ENCODE results near the gene CHST11.
"Not testable (repeated sequence)": the region's sequence is repeated elsewhere in the genome, so short reads cannot be mapped to it uniquely, and the experiment has no call there.

CHST11 gene

DNA sequence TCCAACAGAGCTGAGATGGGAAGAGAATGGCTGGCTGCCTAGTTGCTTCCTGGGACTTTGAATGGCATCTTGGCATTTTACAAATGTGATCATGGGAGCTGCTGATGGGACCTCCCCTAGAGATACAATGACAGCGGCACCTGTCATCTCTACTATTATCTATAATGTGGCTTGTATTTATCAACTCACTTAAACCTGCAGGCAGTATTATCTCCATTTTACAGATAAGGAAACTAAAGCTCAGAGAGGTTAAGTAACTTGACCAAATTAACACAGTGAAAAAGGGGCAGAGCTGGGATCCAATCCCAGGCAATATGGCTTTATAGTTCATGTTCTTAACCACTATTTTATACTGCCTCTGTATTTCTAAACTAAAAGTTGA lies 111.7 kb downstream of the CHST11 start:
- DNase-seq, result no peak

DNA sequence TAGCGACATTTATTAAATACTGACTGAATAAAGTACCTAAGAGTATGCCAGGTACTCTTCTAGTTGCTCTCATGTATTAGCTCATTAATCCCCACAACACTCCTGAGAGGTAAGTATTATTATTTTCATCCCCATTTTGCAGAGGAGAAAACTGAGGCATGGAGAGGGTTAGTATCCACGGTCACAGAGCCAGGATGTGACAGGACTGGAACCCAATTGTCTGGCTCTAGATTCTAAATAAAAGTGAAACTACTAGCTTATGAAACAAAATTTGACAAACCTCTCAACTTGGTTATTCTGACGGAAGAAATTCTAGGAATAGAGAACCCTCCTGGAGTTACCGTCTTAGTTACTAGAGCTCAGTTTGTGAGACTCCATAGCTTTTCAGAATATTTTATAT lies 112.2 kb downstream of the CHST11 start:
- DNase-seq, result no peak

DNA sequence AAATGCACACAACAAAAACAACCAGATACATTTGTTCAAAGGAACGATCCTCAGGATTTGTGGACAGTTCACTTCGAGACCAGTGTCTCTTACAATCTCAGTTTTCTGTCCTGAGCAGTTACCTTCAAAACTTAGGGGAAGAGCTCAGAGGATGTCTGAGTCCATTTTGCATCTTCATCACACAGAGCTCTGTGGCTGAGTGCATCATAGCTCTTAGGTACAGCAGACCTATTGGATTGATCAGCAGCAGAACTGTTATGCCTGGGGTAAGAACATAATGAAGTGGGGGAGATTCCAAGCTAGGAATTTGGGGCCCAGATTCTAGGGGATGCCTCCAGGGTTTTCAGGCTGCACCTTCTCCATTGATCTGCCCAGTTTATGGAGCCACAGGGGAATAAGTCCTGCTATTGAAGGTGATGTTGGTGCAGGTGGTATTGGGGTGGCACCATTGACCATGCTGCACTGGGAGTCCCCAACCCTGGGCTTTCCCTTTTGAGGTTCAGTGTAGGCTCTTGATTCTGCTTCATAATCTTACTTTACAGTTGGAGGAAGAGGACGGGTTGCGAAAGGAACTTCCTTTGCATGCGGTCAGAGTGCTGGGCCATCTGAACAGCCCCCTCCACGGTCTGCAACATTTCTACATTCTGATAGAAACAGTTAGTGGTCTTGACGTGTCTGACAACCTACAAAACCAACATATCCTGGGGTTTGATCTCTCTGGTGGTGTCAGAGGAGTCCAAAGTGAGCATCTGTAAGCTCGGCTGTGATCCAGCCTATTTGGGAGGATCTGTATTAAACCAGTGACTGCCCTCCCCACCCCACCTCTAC lies 112.8 kb downstream of the CHST11 start:
- DNase-seq, result no peak

DNA sequence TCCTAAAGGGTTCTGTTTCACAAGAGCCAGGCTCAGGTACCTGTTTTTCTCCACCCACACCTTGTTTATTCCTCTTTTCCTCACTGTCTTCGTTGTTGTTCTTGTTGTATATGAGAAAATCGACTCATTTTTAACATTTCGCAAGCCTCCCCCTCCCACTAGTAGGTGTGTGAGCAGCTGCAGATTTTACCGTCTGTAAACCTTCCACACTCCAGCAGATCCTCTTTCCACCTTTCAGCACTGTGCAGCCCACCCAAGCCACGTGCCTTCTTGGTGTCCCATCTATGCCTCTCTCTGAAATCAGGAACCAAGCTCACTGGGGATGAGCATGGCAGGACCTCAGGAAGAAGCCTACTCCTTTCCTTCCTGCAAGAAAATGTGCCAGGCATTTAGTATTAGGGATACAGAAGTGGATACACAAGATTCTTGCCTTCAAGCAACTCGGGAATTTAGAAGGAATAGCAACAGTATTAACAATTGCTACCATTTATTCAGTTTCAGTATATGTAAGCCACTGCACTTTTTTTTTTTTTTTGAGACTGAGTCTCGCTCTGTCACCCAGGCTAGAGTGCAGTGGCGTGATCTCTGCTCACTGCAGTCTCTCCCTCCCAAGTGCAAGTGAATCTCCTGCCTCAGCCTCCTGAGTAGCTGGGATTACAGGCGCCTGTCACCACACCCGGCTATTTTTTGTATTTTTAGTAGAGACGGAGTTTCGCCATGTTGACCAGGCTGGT lies 113.6 kb downstream of the CHST11 start:
- no peak for DNase-seq

DNA sequence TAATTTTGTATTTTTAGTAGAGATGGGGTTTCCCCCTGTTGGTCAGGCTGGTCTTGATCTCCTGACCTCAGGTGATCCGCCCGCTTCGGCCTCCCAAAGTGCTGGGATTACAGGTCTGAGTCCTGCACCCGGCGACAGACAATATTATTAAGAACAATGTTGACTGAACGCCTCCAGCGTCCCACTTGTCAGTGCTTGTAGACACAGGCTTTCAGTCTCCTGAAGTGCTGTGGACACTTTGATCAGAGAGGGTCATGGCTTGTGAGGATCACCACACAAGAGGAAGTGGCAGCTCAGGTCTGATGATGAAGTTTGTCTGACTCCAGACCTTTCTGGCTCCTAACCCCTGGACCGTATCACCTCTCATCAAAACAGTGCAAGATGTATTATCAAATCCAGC lies 114.6 kb downstream of the CHST11 start:
- DNase-seq, result peak; percentile 88

DNA sequence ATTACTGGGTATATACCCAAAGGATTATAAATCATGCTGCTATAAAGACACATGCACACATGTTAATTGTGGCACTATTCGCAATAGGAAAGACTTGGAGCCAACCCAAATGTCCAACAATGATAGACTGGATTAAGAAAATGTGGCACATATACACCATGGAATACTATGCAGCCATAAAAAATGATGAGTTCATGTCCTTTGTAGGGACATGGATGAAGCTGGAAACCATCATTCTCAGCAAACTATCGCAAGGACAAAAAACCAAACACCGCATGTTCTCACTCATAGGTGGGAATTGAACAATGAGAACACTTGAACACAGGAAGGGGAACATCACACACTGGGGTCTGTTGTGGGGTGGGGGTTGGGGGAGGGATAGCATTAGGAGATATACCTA lies 117.6 kb downstream of the CHST11 start:
- not testable (repeated sequence) for DNase-seq

DNA sequence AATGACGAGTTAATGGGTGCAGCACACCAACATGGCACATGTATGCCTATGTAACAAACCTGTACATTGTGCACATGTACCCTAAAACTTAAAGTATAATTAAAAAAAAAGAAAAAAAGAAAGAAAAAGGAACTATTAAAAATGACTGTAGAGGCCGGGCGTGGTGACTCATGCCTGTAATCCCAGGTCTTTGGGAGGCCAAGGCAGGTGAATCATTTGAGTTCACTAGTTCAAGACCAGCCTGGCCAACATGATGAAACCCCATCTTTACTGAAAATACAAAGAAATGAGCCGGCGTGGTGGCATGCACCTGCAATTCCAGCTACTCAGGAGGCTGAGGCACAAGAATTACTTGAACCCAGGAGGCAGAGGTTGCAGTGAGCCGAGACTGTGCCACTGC lies 118.0 kb downstream of the CHST11 start:
- not testable (repeated sequence) for DNase-seq

DNA sequence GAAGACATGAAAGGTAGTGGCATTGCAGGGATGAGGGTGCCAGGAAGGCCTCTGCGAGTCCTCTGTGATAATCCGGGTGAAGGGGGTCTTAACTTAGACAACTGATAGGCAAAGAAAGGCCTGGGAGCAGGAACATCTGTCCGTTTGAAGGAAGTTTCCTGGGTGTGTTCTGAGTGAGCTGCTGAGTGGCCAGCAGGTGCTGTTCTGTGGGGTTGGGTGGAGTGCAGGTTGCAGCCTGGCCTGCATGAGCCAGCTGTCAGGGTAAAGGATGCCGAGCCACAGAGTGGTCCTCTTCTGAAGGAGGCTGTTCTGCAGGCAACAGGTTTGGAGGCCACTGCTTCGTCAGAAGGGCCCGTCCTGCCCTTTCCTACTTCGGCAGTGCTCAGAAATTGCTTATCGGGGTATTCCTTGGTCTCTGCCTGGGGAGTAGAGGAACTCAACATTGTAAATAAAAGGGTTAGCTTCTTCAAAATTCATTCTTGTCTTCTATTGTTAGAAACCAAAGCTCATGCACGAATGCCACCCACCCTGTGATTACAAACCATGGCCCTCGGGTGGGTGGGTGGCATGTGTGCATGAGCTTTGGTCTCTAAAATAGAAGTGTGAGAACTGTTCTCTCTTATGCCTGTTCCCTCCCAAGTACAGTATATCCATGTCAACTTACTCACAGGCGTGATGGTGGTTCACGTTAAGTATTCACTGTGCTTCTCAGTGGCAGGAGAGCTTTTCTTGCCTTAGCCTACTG lies 118.9 kb downstream of the CHST11 start:
- DNase-seq, result peak; percentile 73

DNA sequence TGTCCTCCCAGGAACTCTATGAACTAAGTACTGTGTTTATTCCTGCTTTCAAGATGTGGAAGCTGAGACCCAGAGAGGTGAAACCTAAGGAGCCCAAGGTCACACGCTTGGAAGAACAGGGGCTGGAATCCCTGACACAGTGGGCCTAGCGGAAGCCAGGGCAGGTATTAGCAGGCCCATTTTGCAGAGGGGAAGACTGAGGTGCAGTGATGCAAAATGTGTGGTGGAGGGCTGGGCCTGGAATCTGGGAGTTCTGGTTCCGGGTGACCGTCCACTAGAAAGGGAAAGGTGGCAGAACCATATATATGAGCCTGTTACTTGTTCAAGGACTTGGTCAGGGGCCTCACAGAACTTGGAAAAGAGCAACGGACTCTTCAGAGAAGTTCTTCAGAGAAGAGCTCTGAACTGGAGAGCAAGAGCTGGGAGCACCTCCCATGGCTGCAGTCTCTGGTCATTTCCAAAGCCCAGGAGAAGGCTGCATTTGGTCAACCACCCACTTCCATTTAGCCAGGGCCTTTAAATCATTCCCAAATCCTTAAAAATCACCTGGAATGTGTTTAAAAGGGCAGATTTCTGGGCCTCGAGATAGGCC lies 119.5 kb downstream of the CHST11 start:
- DNase-seq, result no peak

DNA sequence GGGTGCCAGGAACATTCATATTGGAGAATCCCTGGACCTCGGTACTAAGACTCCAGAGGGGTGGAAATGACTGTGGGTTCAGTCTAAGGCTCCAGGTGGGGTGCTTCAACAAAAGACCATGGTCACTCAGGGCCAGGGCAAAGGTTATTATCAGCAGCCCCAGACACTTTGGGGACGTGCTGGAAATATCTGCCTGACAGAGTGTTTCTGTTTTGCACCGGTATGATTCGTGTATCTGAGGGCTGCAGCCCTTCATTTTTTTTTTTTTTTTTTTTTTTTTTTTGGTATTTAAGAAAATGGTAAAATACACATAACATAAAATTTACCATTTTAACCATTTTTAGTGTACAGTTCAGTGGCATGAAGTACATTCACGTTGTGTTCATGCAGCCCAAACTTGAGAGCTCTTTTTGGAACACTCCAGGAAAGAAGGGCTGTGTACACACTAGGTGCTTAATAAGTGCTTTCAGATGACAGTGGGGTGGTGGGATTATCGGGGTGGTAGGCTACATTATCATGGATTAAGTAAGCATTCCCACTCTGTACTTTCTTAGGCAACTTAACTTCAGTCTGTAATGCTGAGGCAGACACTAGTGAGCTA lies 120.3 kb downstream of the CHST11 start:
- no peak for DNase-seq

DNA sequence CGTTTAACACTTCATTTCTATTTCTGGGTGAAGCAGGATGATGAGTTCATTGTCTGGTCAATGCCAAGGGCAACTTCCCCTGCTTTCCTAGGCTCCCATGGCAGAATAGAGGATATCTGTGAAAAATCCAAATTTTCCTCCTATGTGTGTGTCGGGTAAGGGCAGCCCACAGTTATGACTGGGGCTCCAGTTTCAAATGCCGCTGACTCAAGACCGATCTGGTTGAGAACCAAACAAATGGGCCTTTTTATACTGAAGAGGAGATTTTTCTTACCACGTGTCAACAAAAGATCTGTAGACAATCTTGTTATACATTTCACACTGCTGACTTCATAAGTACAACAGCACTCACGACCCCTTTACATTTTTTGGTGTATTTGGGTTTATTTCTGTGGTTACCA lies 120.8 kb downstream of the CHST11 start:
- no peak for DNase-seq

DNA sequence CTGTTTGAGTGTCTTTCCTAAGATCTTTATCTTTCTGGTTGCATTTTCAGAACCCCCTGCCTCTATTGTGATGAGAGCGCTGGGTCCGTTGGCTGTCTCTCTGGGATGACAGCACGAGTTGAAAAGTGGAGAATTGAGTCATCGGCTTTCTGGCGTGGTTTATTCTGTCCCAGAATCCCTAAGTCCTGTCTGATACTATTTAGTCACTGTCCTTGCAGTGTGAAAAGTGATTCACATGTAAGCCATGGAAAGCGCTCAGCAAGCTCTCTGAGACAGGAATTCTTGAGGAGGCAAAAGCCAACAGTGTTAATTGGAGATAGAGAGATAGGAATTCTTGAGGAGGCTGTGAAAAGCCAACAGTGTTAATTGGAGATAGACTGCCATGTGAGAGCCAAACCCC lies 121.7 kb downstream of the CHST11 start:
- DNase-seq, result no peak

DNA sequence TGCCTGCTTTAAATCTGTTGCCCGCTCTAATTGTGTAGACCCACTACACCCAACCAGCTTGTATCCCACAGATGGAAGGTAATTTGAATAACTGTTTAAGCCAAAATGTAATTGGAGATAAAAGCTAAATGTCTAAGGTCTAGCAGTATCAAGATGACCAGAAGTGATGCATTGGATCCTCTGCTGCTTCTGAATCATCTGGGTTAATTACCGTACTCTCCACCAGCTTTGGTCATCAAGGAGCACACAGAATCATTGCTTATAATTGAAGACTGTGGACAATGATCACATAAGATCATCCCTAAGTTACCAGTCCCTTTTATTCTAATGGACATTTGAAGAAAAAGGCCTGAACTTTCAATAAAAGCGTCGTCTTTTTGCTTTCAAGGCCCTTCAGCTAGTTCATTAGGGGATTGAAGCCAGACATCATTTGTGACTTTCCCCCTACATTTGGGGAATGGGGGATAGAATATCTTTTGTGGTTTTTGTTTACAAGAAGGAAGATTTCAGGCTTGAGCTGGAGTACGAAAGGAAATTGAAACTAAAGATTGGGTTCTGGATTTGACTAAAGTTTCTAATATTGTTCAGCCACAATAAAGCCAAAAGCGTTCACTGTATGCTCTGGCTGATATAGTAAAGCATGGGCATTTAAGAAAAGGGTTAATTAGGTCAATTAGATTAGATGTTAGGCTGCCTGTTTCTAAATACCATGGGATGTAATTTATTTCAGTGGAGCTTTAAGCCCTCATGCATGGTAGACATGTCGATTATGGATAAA lies 123.2 kb downstream of the CHST11 start:
- no peak for DNase-seq

DNA sequence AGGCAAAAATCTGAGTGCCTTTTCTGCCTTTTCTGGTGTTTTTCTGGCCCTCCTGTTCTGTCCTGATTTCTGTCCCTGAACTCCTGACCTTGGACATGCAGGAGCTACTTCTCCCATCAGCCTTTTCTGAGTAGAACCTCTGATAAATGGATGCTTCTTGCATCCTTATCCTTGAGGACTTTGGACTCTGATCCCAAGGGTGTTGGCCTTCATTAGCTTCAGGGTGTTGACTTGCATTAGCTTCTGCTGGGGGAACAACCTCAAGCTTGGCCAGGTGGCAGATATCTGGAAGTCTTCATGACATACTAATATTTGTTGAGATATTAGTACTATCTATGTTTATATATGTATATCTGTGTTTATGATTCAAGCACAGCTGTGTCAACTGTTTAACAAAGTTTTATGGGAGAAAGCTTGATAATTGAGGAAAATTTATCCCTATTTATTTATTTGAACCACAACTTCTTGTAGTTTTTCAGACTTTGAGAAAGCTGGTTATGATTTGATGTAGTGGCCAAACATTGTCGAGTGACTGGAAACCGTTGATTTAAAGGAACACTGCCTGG lies 124.3 kb downstream of the CHST11 start:
- DNase-seq, result no peak

DNA sequence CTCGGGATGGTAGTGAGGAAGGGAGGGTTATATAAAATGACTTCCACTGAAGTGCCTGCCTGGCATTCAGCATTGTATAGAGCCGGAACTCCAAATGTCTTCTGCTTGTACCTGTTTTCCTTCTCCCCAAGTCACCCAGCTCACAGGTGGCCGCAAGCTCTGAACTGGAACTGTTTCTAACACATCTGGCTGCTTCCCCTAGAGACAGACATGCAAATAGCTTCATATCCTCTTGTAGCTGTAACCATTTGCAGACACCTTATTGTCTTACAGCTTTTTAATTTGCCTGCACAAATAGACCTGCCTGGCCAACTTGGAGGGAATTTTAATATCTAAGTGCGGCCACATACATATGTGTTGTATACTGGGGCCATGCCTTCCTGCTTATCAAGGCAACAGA lies 126.0 kb downstream of the CHST11 start:
- DNase-seq, result no peak

DNA sequence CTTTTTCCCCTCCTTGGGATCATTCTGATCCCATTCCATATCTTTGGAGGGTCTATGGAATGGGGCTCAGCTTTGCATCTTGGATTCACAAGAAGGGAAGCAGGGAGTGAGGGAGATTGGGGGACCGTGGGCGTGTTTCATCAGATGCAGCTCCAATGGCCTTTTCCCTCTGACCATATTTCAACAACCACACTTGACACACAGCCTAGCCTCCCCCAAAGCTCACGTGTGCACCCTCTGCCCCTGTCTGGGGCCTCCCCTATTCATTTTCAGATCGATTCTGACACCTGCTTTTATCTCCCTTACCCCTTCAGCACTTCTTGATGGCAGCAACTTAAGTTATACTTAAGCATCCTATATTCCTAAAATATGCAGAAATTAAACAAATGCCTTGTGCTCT lies 126.6 kb downstream of the CHST11 start:
- DNase-seq, result no peak

DNA sequence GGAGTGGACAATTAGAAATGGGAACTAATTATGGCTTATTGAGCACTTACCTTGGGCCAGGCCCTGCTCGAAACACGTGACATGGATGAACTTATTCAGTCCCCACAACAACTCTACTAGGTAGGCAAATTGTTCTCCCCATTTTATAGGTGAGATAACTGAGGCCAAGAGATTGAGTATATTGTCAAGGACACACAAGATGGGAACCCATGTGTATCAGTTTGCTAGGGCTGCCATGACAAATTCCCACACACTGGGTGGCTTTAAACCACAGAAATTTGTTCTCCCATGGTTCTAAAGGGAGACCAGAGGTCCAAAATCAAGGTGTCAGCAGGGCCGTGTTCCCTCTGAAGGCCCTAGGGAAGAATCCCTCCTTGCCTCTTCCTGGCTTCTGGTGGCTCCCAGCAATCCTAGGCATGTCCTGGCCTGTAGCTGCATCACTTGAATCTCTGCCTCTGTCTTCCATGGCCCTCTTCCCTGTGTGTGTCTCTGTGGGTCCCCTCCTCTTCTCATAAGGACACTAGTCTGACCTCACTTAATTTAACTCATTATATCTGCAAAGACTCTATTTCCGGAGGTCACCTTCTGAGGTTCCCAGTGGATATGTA lies 128.8 kb downstream of the CHST11 start:
- no peak for DNase-seq

DNA sequence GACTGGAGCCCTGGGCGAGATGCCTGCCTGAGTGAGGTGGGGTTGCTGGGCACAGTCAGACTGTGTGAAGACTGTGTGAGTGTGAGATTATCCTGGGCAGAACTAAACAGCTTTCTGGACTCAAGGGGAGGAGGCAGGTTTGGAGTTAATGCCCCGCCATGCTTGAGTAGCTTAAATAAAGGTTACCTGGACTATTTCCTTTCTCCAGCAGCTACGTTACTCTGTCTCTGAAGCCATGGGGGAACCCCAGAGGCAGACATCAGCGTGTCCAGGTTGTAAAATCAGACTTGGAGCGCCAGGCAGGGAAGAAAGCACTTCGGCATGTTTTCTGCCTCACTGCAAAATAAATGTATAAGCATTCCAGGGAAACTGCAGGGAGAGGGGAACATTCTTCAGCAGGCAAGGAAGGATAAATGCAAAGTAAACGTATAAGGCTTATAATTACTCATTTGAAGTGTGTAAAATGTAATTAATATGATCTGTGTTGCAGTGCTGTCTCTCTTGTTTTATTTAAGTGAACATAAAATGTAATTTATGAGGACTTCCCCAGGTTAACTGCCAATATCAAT lies 129.7 kb downstream of the CHST11 start:
- DNase-seq, result no peak

DNA sequence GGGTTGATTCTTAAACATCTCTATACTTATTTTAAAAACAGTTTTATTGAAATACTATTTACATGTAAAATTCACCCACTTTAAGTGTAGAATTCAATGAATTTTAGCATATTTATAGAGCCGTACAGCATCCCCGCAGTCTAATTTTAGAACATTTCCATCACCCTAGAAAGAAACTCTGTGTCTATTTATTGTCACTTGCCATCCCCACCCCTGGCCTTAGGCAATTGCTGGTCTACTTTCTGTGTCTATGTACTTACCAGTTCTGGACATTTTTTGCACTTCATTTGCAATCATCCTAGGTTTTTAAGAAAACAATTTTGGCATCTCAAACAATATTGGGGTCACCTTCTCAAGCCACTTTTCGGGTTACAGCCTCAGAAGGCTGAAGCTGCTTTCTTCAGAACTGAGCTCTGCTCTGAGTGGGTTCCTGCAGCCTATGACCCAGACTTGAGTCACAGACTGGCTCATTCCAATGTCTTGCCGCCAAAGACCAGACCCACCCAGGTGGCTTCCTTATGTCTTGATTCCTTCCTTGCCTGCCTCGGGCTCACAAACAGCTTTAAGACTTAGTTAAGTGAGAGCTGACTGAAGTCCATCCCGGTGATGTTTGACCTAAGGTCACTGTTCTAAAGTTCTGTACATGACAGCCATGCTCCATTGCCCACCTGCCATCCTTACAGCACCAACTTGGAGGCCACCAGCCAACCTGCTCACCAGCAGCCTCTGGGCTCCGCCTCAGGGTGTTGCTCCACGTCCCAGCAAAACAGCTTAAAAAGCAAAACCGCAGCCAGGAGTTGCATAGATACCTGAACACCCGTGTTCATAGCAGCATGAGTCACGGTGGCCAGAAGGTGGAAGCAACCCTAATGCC lies 131.5 kb downstream of the CHST11 start:
- DNase-seq, result no peak

Data from NCI-H510A treated with DMSO at 0.1 percent for 48 hours (cell line).